Stimulated activated CD8-positive, alpha-beta memory T cell treated with anti-CD3 and anti-CD28 coated beads, Interleukin-4, amount 100 ng/mL, for 48 hours (primary cell): ENCODE results near the gene BTG1.
"Not testable (repeated sequence)": the region's sequence is repeated elsewhere in the genome, so short reads cannot be mapped to it uniquely, and the experiment has no call there.

Experiments used
- DNase-seq: peaks from one replicate; pipeline ENCODE4 v3.0.0-alpha.2; 2020

BTG1 gene

GRCh38 chr12:92094301-92094700 lies 51.3 kb downstream of the BTG1 start:
- DNase-seq: not testable (repeated sequence)
